HepG2 (cell line): Measurements from ENCODE around the gene RRP9. TPM values are rescaled to one million over a fixed set of nuclear protein-coding genes. Genes with fewer than 3 reads are reported as not detected.

Experiments used
- ESRRA ChIP-seq: sonication (generic); formaldehyde crosslinking; IDR thresholded peaks from 2 replicates; pipeline ENCODE4 v1.5.1; 2020; ENCODE audit warnings: mild to moderate bottlenecking, low read depth, missing genetic modification reagents
- GLMP ChIP-seq: sonication (generic); formaldehyde crosslinking; IDR thresholded peaks from 2 replicates; pipeline ENCODE4 v1.9.0; 2021; ENCODE audit warnings: missing genetic modification reagents, mild to moderate bottlenecking, borderline replicate concordance
- HMG20B ChIP-seq: conservative IDR thresholded peaks from 2 replicates; pipeline ENCODE4 v1.6.1; 2016; ENCODE audit warnings: missing genetic modification reagents, missing compliant biosample characterization
- MYNN ChIP-seq: sonication (generic); formaldehyde crosslinking; IDR thresholded peaks from 2 replicates; pipeline ENCODE4 v1.4.0; 2020; ENCODE audit warnings: mild to moderate bottlenecking, low read depth, missing genetic modification reagents
- PITX1 ChIP-seq: sonication (generic); formaldehyde crosslinking; IDR thresholded peaks from 2 replicates; pipeline ENCODE4 v1.5.1; 2020; ENCODE audit warnings: mild to moderate bottlenecking, missing genetic modification reagents
- REST ChIP-seq, 2 experiments: IDR thresholded peaks; 2 replicates each; pipeline ENCODE4 v1.6.1; 2011 to 2012; ENCODE audit warnings: low read length in 2 of 2, borderline replicate concordance in 1 of 2, low read depth in 1 of 2, mild to moderate bottlenecking in 1 of 2, moderate library complexity in 1 of 2
- SNAI1 ChIP-seq: sonication (generic); formaldehyde crosslinking; IDR thresholded peaks from 2 replicates; pipeline ENCODE4 v1.5.0; 2020; ENCODE audit warnings: mild to moderate bottlenecking, missing genetic modification reagents, borderline replicate concordance
- TBX3 ChIP-seq: fragments of 450-650 bp; IDR thresholded peaks from 2 replicates; pipeline ENCODE4 v1.6.1; 2017; ENCODE audit warnings: antibody characterized with exemption, mild to moderate bottlenecking, inconsistent platforms, borderline replicate concordance
- TFE3 ChIP-seq: IDR thresholded peaks from 2 replicates; pipeline ENCODE4 v1.6.1; 2016
- U2AF1 ChIP-seq: fragments of 200-400 bp; formaldehyde crosslinking; optimal IDR thresholded peaks from 2 replicates; pipeline ENCODE3; 2017; ENCODE audit warnings: mild to moderate bottlenecking, low read depth, low read length
- ZBTB25 ChIP-seq: IDR thresholded peaks from 2 replicates; pipeline ENCODE4 v1.6.1; 2018; ENCODE audit warnings: missing genetic modification reagents
- ZHX1 ChIP-seq: sonication (generic); formaldehyde crosslinking; IDR thresholded peaks from 2 replicates; pipeline ENCODE4 v1.8.1; 2022; ENCODE audit warnings: low read depth, mild to moderate bottlenecking, missing genetic modification reagents
- ZNF34 ChIP-seq: sonication (generic); formaldehyde crosslinking; IDR thresholded peaks from 2 replicates; pipeline ENCODE4 v1.4.0; 2020; ENCODE audit warnings: mild to moderate bottlenecking, missing genetic modification reagents, borderline replicate concordance
- ZNF431 ChIP-seq: sonication (generic); formaldehyde crosslinking; IDR thresholded peaks from 2 replicates; pipeline ENCODE4 v1.9.0; 2022; ENCODE audit warnings: missing genetic modification reagents, low read depth, mild to moderate bottlenecking, borderline replicate concordance
- ZNF460 ChIP-seq: sonication (generic); formaldehyde crosslinking; IDR thresholded peaks from 2 replicates; pipeline ENCODE4 v1.5.1; 2020; ENCODE audit warnings: missing genetic modification reagents, mild to moderate bottlenecking, borderline replicate concordance
- ZNF564 ChIP-seq: sonication (generic); formaldehyde crosslinking; IDR thresholded peaks from 2 replicates; pipeline ENCODE4 v1.8.1; 2023; ENCODE audit warnings: mild to moderate bottlenecking, missing genetic modification reagents
- ZNF598 ChIP-seq: sonication (generic); formaldehyde crosslinking; IDR thresholded peaks from 2 replicates; pipeline ENCODE4 v1.5.1; 2020; ENCODE audit warnings: mild to moderate bottlenecking, missing genetic modification reagents, borderline replicate concordance
- ZNF883 ChIP-seq: sonication (generic); formaldehyde crosslinking; IDR thresholded peaks from 2 replicates; pipeline ENCODE4 v1.5.1; 2020; ENCODE audit warnings: mild to moderate bottlenecking, missing genetic modification reagents; ENCODE audit errors: not compliant biosample characterization
- polyA plus RNA-seq, 8 experiments: library from polyadenylated mRNA; depleted of rRNA in 3 of 8; stranded (reverse) in 7 of 8; unstranded in 1 of 8; fragments of >200 nt; fragmentation: Illumina TruSeq in 4 of 8; extraction: Trizol in 4 of 8; gene quantifications; 2 replicates each; pipeline versions ENCODE4 v1.2.1 to v1.2.3, GENCODE V29; 2011 to 2016; ENCODE audit warnings: low read depth in 4 of 8, missing spikeins in 1 of 8, mixed read lengths in 1 of 8; ENCODE audit not compliant: insufficient read depth in 1 of 8
- total RNA-seq, 5 experiments: library from RNA; depleted of rRNA; stranded (reverse); fragments of >200 nt; fragmentation: Illumina TruSeq; extraction: Trizol; gene quantifications; 2 replicates each; pipeline ENCODE4 v1.2.3, GENCODE V29; 2016; ENCODE audit warnings: low read depth in 1 of 5

RRP9 gene
- total and polyA plus RNA-seq, 2 of the 13 experiments (the other 11 are each of a cell fraction or from before 2014, with no cell fraction given) = 14.8 to 44.0 TPM

GRCh38 chr3:51982352-51982837 is 40.7 kb upstream of the RRP9 start (continued):
- TF ChIP-seq ZNF598 (CRISPR knock-in tag) = no peak; the same call in 1 of the 2 replicates
- TF ChIP-seq ZHX1 (CRISPR knock-in tag) = peak; percentile 27; the same call in 1 of the 2 replicates
- no peak; a peak in 1 of 4 replicates for TF ChIP-seq REST (IDR thresholded peaks at IDR 0.05; ENCODE audit: borderline replicate concordance in 1 of 2, low read depth in 1 of 2, low read length in 2 of 2)
- no peak for TF ChIP-seq HMG20B (CRISPR knock-in tag)
- TF ChIP-seq GLMP (CRISPR knock-in tag) = no peak
- TF ChIP-seq PITX1 (CRISPR knock-in tag) = peak; percentile 47
- no peak for TF ChIP-seq ZNF564 (CRISPR knock-in tag)
- TF ChIP-seq ZNF883 (CRISPR knock-in tag) = no peak
- peak; percentile 79; the same call in 1 of the 2 replicates for TF ChIP-seq ESRRA (CRISPR knock-in tag)
- TF ChIP-seq U2AF1 = peak; percentile 63
- TF ChIP-seq ZNF460 = no peak
- no peak for TF ChIP-seq ZNF34 (CRISPR knock-in tag)
- peak; percentile 61; the same call in 1 of the 2 replicates for TF ChIP-seq ZNF431 (CRISPR knock-in tag)
- TF ChIP-seq TFE3 (CRISPR knock-in tag) = 0 out of 2 replicates have a peak, but pooled peaks have one; percentile 33
- 0 out of 2 replicates have a peak, but pooled peaks have one; percentile 17 for TF ChIP-seq MYNN (CRISPR knock-in tag)
- TF ChIP-seq ZBTB25 (CRISPR knock-in tag) = peak; percentile 63; the same call in 1 of the 2 replicates
- peak; percentile 62; the same call in 1 of the 2 replicates for TF ChIP-seq SNAI1 (CRISPR knock-in tag)
- TF ChIP-seq TBX3 = peak; percentile 39; the same call in 1 of the 2 replicates
